22Rv1 (cell line): ENCODE results near the gene NFKB1.

Experiments used
- CTCF ChIP-seq: fragments of 450-650 bp; IDR thresholded peaks from 2 replicates; pipeline ENCODE4 v1.5.1; 2017; ENCODE audit warnings: mild to moderate bottlenecking
- ZFX ChIP-seq: fragments of 450-650 bp; IDR thresholded peaks from 2 replicates; pipeline ENCODE4 v1.6.1; 2017; ENCODE audit warnings: antibody characterized with exemption, borderline replicate concordance

DNA sequence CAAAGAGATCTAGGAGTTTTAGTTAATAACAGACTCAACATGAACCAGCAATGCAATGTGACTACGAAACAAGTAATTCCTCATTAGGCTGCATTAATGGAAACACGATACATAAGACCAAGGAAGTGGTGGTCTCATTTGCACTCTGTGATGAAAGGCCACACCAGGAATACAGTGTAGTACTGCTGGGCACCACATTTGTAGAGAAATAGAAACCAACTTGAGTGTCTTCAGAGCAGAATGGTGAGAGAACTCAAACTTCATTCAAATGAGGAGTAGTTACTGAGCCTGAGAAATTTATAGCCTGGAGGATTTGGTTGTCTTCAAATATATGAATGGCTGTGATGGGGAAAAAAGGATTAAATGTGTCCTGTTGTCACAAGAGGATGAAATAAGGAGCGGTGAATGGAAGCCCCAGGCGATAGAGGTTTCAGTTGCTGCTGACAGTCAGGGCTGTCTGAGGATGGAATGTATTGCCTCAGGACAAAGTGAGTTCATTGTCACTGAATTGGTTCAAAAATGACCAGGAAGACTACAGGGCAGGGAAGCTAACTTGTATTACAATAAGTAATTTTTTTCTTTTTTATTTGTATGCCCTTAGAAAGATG, 50.9 kb downstream of the NFKB1 start:
- no peak for TF ChIP-seq CTCF
- TF ChIP-seq ZFX, result no peak
